ENCODE measurements around the gene MICA.
A peak's percentile ranks its signal among the peaks of the same experiment; 100 is the strongest.

MICA gene

DNA sequence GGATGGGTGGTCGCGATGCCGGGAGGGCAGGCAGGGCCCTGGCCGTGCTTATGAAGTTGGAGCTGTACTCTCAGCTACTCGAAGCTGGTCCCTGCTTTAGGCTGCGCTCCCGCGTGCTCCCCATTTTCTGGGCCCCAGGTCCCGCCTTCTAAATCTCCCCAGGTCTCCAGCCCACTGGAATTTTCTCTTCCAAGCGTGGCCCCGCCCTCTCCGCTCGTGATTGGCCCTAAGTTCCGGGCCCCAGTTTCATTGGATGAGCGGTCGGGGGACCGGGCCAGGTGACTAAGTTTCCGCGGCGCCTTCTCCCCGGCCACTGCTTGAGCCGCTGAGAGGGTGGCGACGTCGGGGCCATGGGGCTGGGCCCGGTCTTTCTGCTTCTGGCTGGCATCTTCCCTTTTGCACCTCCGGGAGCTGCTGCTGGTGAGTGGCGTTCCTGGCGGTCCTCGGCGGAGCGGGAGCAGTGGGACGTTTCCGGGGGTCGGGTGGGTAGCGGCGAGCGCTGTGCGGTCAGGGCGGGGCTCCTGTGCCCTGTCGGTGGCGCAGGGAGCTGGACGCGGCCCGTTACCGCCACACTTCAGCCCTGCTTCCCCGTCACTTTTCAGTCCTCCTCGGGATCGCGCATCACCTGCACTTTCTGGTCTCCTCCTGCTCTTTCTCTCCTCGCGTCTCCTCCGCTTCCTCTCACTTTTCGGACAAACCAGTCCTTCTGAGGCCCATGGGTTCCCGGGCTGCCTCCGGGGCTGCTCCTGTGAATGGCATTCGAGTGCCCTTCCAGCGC lies at the start of gene MICA (continued):
- TF ChIP-seq, protein P1, sequence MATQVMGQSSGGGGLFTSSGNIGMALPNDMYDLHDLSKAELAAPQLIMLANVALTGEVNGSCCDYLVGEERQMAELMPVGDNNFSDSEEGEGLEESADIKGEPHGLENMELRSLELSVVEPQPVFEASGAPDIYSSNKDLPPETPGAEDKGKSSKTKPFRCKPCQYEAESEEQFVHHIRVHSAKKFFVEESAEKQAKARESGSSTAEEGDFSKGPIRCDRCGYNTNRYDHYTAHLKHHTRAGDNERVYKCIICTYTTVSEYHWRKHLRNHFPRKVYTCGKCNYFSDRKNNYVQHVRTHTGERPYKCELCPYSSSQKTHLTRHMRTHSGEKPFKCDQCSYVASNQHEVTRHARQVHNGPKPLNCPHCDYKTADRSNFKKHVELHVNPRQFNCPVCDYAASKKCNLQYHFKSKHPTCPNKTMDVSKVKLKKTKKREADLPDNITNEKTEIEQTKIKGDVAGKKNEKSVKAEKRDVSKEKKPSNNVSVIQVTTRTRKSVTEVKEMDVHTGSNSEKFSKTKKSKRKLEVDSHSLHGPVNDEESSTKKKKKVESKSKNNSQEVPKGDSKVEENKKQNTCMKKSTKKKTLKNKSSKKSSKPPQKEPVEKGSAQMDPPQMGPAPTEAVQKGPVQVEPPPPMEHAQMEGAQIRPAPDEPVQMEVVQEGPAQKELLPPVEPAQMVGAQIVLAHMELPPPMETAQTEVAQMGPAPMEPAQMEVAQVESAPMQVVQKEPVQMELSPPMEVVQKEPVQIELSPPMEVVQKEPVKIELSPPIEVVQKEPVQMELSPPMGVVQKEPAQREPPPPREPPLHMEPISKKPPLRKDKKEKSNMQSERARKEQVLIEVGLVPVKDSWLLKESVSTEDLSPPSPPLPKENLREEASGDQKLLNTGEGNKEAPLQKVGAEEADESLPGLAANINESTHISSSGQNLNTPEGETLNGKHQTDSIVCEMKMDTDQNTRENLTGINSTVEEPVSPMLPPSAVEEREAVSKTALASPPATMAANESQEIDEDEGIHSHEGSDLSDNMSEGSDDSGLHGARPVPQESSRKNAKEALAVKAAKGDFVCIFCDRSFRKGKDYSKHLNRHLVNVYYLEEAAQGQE (tag by site-specific recombination; IDR thresholded peaks at IDR 0.05) = no peak
- TF ChIP-seq, protein P2, sequence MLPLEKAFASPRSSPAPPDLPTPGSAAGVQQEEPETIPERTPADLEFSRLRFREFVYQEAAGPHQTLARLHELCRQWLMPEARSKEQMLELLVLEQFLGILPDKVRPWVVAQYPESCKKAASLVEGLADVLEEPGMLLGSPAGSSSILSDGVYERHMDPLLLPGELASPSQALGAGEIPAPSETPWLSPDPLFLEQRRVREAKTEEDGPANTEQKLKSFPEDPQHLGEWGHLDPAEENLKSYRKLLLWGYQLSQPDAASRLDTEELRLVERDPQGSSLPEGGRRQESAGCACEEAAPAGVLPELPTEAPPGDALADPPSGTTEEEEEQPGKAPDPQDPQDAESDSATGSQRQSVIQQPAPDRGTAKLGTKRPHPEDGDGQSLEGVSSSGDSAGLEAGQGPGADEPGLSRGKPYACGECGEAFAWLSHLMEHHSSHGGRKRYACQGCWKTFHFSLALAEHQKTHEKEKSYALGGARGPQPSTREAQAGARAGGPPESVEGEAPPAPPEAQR (tag by site-specific recombination; IDR thresholded peaks at IDR 0.05) = no peak
- peak; percentile 86; the same call in 1 of the 2 replicates for TF ChIP-seq ZFP37 (tag by site-specific recombination; IDR thresholded peaks at IDR 0.05)
- TF ChIP-seq, protein P3, sequence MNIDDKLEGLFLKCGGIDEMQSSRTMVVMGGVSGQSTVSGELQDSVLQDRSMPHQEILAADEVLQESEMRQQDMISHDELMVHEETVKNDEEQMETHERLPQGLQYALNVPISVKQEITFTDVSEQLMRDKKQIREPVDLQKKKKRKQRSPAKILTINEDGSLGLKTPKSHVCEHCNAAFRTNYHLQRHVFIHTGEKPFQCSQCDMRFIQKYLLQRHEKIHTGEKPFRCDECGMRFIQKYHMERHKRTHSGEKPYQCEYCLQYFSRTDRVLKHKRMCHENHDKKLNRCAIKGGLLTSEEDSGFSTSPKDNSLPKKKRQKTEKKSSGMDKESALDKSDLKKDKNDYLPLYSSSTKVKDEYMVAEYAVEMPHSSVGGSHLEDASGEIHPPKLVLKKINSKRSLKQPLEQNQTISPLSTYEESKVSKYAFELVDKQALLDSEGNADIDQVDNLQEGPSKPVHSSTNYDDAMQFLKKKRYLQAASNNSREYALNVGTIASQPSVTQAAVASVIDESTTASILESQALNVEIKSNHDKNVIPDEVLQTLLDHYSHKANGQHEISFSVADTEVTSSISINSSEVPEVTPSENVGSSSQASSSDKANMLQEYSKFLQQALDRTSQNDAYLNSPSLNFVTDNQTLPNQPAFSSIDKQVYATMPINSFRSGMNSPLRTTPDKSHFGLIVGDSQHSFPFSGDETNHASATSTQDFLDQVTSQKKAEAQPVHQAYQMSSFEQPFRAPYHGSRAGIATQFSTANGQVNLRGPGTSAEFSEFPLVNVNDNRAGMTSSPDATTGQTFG (tag by site-specific recombination; IDR thresholded peaks at IDR 0.05; ENCODE audit: borderline replicate concordance) = no peak
- 0 out of 2 replicates have a peak, but pooled peaks have one; percentile 8 for TF ChIP-seq ZFHX2 (tag by site-specific recombination; conservative IDR thresholded peaks at IDR 0.05)
- TF ChIP-seq ZNF16 (tag by site-specific recombination; IDR thresholded peaks at IDR 0.05; ENCODE audit: low read depth) = no peak
- TF ChIP-seq, protein P4, sequence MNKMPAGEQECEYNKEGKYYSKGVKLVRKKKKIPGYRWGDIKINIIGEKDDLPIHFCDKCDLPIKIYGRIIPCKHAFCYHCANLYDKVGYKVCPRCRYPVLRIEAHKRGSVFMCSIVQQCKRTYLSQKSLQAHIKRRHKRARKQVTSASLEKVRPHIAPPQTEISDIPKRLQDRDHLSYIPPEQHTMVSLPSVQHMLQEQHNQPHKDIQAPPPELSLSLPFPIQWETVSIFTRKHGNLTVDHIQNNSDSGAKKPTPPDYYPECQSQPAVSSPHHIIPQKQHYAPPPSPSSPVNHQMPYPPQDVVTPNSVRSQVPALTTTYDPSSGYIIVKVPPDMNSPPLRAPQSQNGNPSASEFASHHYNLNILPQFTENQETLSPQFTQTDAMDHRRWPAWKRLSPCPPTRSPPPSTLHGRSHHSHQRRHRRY (tag by site-specific recombination; IDR thresholded peaks at IDR 0.05) = no peak
- TF ChIP-seq ZNF274 (IDR thresholded peaks at IDR 0.05; ENCODE audit: low read length) = no peak
- no peak for TF ChIP-seq ZNF274 (tag by site-specific recombination; IDR thresholded peaks at IDR 0.05; ENCODE audit: borderline replicate concordance)
- no peak for TF ChIP-seq PRDM4 (tag by site-specific recombination; IDR thresholded peaks at IDR 0.05)
- no peak for TF ChIP-seq ZNF239 (tag by site-specific recombination; IDR thresholded peaks at IDR 0.05)
- TF ChIP-seq, protein P5, sequence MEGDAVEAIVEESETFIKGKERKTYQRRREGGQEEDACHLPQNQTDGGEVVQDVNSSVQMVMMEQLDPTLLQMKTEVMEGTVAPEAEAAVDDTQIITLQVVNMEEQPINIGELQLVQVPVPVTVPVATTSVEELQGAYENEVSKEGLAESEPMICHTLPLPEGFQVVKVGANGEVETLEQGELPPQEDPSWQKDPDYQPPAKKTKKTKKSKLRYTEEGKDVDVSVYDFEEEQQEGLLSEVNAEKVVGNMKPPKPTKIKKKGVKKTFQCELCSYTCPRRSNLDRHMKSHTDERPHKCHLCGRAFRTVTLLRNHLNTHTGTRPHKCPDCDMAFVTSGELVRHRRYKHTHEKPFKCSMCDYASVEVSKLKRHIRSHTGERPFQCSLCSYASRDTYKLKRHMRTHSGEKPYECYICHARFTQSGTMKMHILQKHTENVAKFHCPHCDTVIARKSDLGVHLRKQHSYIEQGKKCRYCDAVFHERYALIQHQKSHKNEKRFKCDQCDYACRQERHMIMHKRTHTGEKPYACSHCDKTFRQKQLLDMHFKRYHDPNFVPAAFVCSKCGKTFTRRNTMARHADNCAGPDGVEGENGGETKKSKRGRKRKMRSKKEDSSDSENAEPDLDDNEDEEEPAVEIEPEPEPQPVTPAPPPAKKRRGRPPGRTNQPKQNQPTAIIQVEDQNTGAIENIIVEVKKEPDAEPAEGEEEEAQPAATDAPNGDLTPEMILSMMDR (tag by site-specific recombination; IDR thresholded peaks at IDR 0.05) = peak; percentile 84
- TF ChIP-seq ZBTB21 (tag by site-specific recombination; IDR thresholded peaks at IDR 0.05) = no peak
- no peak for TF ChIP-seq ZNF792 (tag by site-specific recombination; IDR thresholded peaks at IDR 0.05)
- TF ChIP-seq ZNF777 (tag by site-specific recombination; IDR thresholded peaks at IDR 0.05; ENCODE audit: borderline replicate concordance) = peak; percentile 79
- TF ChIP-seq SCRT2 (tag by site-specific recombination; IDR thresholded peaks at IDR 0.05) = peak; percentile 55
- TF ChIP-seq, protein P6, sequence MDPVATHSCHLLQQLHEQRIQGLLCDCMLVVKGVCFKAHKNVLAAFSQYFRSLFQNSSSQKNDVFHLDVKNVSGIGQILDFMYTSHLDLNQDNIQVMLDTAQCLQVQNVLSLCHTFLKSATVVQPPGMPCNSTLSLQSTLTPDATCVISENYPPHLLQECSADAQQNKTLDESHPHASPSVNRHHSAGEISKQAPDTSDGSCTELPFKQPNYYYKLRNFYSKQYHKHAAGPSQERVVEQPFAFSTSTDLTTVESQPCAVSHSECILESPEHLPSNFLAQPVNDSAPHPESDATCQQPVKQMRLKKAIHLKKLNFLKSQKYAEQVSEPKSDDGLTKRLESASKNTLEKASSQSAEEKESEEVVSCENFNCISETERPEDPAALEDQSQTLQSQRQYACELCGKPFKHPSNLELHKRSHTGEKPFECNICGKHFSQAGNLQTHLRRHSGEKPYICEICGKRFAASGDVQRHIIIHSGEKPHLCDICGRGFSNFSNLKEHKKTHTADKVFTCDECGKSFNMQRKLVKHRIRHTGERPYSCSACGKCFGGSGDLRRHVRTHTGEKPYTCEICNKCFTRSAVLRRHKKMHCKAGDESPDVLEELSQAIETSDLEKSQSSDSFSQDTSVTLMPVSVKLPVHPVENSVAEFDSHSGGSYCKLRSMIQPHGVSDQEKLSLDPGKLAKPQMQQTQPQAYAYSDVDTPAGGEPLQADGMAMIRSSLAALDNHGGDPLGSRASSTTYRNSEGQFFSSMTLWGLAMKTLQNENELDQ (tag by site-specific recombination; IDR thresholded peaks at IDR 0.05; ENCODE audit: low read depth) = no peak
- no peak for TF ChIP-seq ZNF280C (tag by site-specific recombination; IDR thresholded peaks at IDR 0.05)
